GM12878 (cell line): Measurements from ENCODE around the gene AIRE. TPM values are rescaled to one million over a fixed set of nuclear protein-coding genes. Genes with fewer than 3 reads are reported as not detected.

Experiments used
- ATAC-seq: fragments of 200-7000 bp; cut with Tn5 transposase; 3 replicates; pipeline ENCODE4 v1.9.1; 2020; ENCODE audit warnings: mild to moderate bottlenecking, moderate library complexity
- BruUV-seq: library from RNA; stranded (reverse); fragments of 400-500 nt; replicated peaks from 2 replicates; lab custom pipeline; 2021; lab: Mats Ljungman, UMichigan
- CTCF ChIA-PET: fragments of 300-600 bp; sonication (Branson Sonifier 250); formaldehyde crosslinking; extraction: SDS; loops from one replicate; lab custom pipeline; 2021; ENCODE audit warnings: inconsistent platforms; lab: Yijun Ruan, JAX
- POLR2A ChIA-PET: fragments of 350-600 bp; formaldehyde crosslinking; extraction: SDS; loops from one replicate; lab custom pipeline; 2021; ENCODE audit warnings: inconsistent platforms; lab: Charles Lee
- RAD21 ChIA-PET: fragments of 300-600 bp; sonication (Branson Sonifier 250); formaldehyde crosslinking; loops from one replicate; lab custom pipeline; 2023; ENCODE audit warnings: antibody characterized with exemption; ENCODE audit not compliant: unreplicated experiment; lab: Charles Lee
- SMC1A ChIA-PET: fragments of 300-600 bp; sonication (Branson Sonifier 250); formaldehyde crosslinking; loops from one replicate; lab custom pipeline; 2023; ENCODE audit not compliant: unreplicated experiment, uncharacterized antibody; lab: Charles Lee
- DNase-seq: peaks from one replicate; pipeline ENCODE4 v3.0.0-alpha.2; 2011; ENCODE audit warnings: low read depth, low spot score
- FAIRE-seq: peaks from 3 replicates; lab custom pipeline; 2011; peaks lifted over from hg19 to GRCh38; lab: Jason Lieb, UNC
- H2AFZ ChIP-seq: 2 replicates; pipeline ENCODE4 v1.6.0; 2011; ENCODE audit warnings: low read depth, low read length, control low read depth; ENCODE audit not compliant: control insufficient read depth
- H3K27ac ChIP-seq: 2 replicates; pipeline ENCODE4 v1.5.1; 2011; ENCODE audit warnings: control low read depth; ENCODE audit not compliant: control insufficient read depth, insufficient read depth
- H3K27me3 ChIP-seq, 2 experiments: replicated peaks in 1 of 2; 2 replicates each; pipeline versions ENCODE4 v1.6.0 to v1.6.1; 2011; ENCODE audit warnings: low read length in 1 of 2; ENCODE audit not compliant: control insufficient read depth in 2 of 2, insufficient read depth in 2 of 2
- H3K36me3 ChIP-seq, 2 experiments: 2 replicates each; pipeline ENCODE4 v1.5.1; 2011; ENCODE audit warnings: low read length in 1 of 2; ENCODE audit not compliant: control insufficient read depth in 2 of 2, insufficient read depth in 2 of 2
- H3K4me1 ChIP-seq: 2 replicates; pipeline ENCODE4 v1.6.1; 2011; ENCODE audit warnings: mild to moderate bottlenecking, low read length, moderate library complexity, mixed read lengths; ENCODE audit not compliant: control insufficient read depth, insufficient read depth
- H3K4me2 ChIP-seq: 2 replicates; pipeline ENCODE4 v1.6.0; 2011; ENCODE audit warnings: control low read depth; ENCODE audit not compliant: control insufficient read depth, insufficient read depth
- H3K4me3 ChIP-seq: fragments of 200-600 bp; sonication (generic); 2 replicates; pipeline ENCODE4 v1.5.1; 2016
- H3K79me2 ChIP-seq: 2 replicates; pipeline ENCODE4 v1.6.0; 2011; ENCODE audit warnings: low read length; ENCODE audit not compliant: control insufficient read depth, insufficient read depth
- H3K9ac ChIP-seq: 2 replicates; pipeline ENCODE4 v1.8.0; 2011; ENCODE audit warnings: low read length, control low read depth, mixed read lengths; ENCODE audit not compliant: control insufficient read depth, insufficient read depth
- H3K9me3 ChIP-seq: replicated peaks from 3 replicates; pipeline ENCODE4 v1.5.1; 2011; ENCODE audit warnings: mild to moderate bottlenecking, low read length; ENCODE audit not compliant: control insufficient read depth, insufficient read depth
- H4K20me1 ChIP-seq: 2 replicates; pipeline ENCODE4 v1.6.0; 2011; ENCODE audit not compliant: control insufficient read depth, insufficient read depth
- ASH2L ChIP-seq: fragments of 300-600, 200-600 bp; sonication (generic); IDR thresholded peaks from 2 replicates; pipeline ENCODE4 v1.6.1; 2017; ENCODE audit warnings: low read depth, mild to moderate bottlenecking, borderline replicate concordance
- EZH2 ChIP-seq: IDR thresholded peaks from 2 replicates; pipeline ENCODE4 v1.6.1; 2012; ENCODE audit warnings: low read depth, mild to moderate bottlenecking, control low read depth, inconsistent platforms, low read length, borderline replicate concordance; ENCODE audit not compliant: control insufficient read depth
- FOXM1 ChIP-seq: IDR thresholded peaks from 2 replicates; pipeline ENCODE4 v1.6.1; 2012; ENCODE audit warnings: low read depth, mild to moderate bottlenecking, inconsistent platforms, low read length, moderate library complexity
- GABPA ChIP-seq: IDR thresholded peaks from 2 replicates; pipeline ENCODE4 v1.6.1; 2014; ENCODE audit warnings: antibody characterized with exemption, low read depth, mild to moderate bottlenecking, inconsistent platforms
- GATAD2B ChIP-seq: fragments of 450-650 bp; conservative IDR thresholded peaks from 2 replicates; pipeline ENCODE4 v1.6.1; 2017; ENCODE audit warnings: low read depth, mild to moderate bottlenecking, moderate library complexity
- HDAC2 ChIP-seq: fragments of 200-600 bp; sonication (generic); IDR thresholded peaks from 2 replicates; pipeline ENCODE4 v1.6.1; 2017
- MYB ChIP-seq: fragments of 150-350 bp; IDR thresholded peaks from 2 replicates; pipeline ENCODE4 v1.6.1; 2014; ENCODE audit warnings: mild to moderate bottlenecking, low read depth, low read length, borderline replicate concordance
- POLR2A ChIP-seq: IDR thresholded peaks from 2 replicates; pipeline ENCODE4 v1.6.1; 2011; ENCODE audit warnings: low read depth, mild to moderate bottlenecking, low read length
- WRNIP1 ChIP-seq: IDR thresholded peaks from 2 replicates; pipeline ENCODE4 v1.6.1; 2011; ENCODE audit warnings: low read depth, low read length, improper control_type of control experiment, borderline replicate concordance
- YY1 ChIP-seq: IDR thresholded peaks from 2 replicates; pipeline ENCODE4 v1.6.1; 2011; ENCODE audit warnings: low read depth, mild to moderate bottlenecking, low read length
- ZNF24 ChIP-seq: fragments of 450-650 bp; IDR thresholded peaks from 2 replicates; pipeline ENCODE4 v1.6.1; 2017; ENCODE audit warnings: antibody characterized with exemption, mild to moderate bottlenecking
- WGBS: methylation state at CpG from one replicate; pipeline ENCODE4 v1.1.6; 2016; ENCODE audit warnings: low lambda C conversion rate; ENCODE audit not compliant: insufficient replicate concordance, insufficient coverage; ENCODE audit errors: missing lambda C conversion rate; 5-methylcytosine and 5-hydroxymethylcytosine counted together
- in situ Hi-C: fragments of 300-500 bp; cut with MboI; formaldehyde crosslinking; loops from 9 replicates; pipeline ENCODE4 v1.14.3; 2018; ENCODE audit warnings: mixed read lengths
- intact Hi-C: fragments of 100-400 bp; cut with micrococcal nuclease; formaldehyde crosslinking; loops from one replicate; pipeline ENCODE4 v1.14.2; 2022; ENCODE audit not compliant: unreplicated experiment
- polyA plus RNA-seq, 11 experiments: library from polyadenylated mRNA; depleted of rRNA in 4 of 11; unstranded in 6 of 11; stranded (reverse) in 5 of 11; fragments of >200 nt; fragmentation: Nextera tagmentation in 4 of 11; fragmentation: Illumina TruSeq in 1 of 11; extraction: Ambion mirVana in 4 of 11; extraction: Trizol in 1 of 11; gene quantifications; 1 replicate in 1 of 11; 2 replicates in 10 of 11; pipeline versions ENCODE4 v1.2.1 to v1.2.3, GENCODE V29; 2011 to 2016; ENCODE audit warnings: inconsistent platforms in 2 of 11, missing spikeins in 2 of 11, low read depth in 1 of 11
- total RNA-seq, 4 experiments: library from RNA; depleted of rRNA in 3 of 4; stranded (reverse); fragments of >200 nt in 3 of 4; fragmentation: Illumina TruSeq in 1 of 4; extraction: Trizol in 1 of 4; gene quantifications; 2 replicates each; pipeline versions ENCODE4 v1.2.1 to v1.2.3, GENCODE V29; 2013 to 2021
- TF ChIP-seq, protein P1 (sequence below): fragments of 450-650 bp; conservative IDR thresholded peaks from 2 replicates; pipeline ENCODE4 v1.6.1; 2017; ENCODE audit warnings: mild to moderate bottlenecking, moderate library complexity
- TF ChIP-seq, protein P2 (sequence below): fragments of 450-650 bp; formaldehyde crosslinking; IDR thresholded peaks from 2 replicates; pipeline ENCODE4 v1.5.0; 2022; ENCODE audit warnings: mild to moderate bottlenecking, missing genetic modification characterization

AIRE gene
- total and polyA plus RNA-seq, 10 of the 15 experiments (the other 5 are each of a cell fraction or from before 2014, with no cell fraction given), result 0.05 to 0.10 TPM; not detected in 8

DNA sequence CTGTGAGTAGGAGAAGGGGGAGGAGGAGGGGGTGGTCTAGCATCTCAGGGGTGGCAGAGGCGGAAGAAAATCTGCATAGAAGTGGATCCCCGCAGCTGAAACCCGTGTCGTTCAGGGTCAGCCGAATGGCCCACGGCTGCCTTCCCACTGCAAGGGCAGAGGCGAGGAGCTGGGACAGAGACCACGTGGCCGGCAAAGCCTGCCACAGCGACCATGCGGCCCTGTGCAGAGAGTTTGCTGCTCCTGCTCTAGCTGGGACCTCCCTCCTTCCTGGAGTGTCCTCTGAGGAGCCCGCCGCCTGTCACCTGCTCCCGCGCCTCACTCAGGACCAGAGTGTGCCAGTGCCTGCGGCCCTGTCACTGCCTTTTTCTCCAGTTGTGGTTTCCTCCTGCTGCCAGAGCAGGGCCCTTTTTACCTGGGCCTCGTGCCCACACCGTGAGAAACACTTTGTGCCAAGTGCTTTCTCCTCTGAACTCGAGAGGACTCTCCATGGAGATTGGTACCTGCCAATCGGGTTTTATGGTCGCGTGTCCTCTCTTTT is 62.3 kb downstream of the AIRE start:
- H3K27me3 ChIP-seq, result no peaks in the 10 kb centered on the region; a peak in 1 of 4 replicates
- SMC1A ChIA-PET, result no interaction called here
- FAIRE-seq (no peak), DNase-seq (no peak), ATAC-seq (no peak)
- no peak overlapping the region for H3K9ac ChIP-seq
- H2AFZ ChIP-seq, result no peak overlapping the region
- WGBS, result 64% methylated on average over 22 of the region's 22 CpGs
- no peak overlapping the region for H3K4me2 ChIP-seq
- POLR2A ChIA-PET, result no interaction called here
- H3K27ac ChIP-seq, result no peak overlapping the region
- CTCF ChIA-PET, result no interaction called here
- RAD21 ChIA-PET, result no interaction called here
- H4K20me1 ChIP-seq, result no peaks in the 10 kb centered on the region
- TF ChIP-seq, protein P1, sequence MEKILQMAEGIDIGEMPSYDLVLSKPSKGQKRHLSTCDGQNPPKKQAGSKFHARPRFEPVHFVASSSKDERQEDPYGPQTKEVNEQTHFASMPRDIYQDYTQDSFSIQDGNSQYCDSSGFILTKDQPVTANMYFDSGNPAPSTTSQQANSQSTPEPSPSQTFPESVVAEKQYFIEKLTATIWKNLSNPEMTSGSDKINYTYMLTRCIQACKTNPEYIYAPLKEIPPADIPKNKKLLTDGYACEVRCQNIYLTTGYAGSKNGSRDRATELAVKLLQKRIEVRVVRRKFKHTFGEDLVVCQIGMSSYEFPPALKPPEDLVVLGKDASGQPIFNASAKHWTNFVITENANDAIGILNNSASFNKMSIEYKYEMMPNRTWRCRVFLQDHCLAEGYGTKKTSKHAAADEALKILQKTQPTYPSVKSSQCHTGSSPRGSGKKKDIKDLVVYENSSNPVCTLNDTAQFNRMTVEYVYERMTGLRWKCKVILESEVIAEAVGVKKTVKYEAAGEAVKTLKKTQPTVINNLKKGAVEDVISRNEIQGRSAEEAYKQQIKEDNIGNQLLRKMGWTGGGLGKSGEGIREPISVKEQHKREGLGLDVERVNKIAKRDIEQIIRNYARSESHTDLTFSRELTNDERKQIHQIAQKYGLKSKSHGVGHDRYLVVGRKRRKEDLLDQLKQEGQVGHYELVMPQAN, result no peak
- TF ChIP-seq MYB, result no peak
- TF ChIP-seq WRNIP1, result no peak
- no peak for TF ChIP-seq POLR2A
- no peak for TF ChIP-seq FOXM1
- no peak for TF ChIP-seq HDAC2
- no peak for TF ChIP-seq GABPA
- no peak for TF ChIP-seq ASH2L
- no peak for TF ChIP-seq GATAD2B
- no peak for TF ChIP-seq ZNF24
- TF ChIP-seq YY1, result no peak
- TF ChIP-seq, protein P2, sequence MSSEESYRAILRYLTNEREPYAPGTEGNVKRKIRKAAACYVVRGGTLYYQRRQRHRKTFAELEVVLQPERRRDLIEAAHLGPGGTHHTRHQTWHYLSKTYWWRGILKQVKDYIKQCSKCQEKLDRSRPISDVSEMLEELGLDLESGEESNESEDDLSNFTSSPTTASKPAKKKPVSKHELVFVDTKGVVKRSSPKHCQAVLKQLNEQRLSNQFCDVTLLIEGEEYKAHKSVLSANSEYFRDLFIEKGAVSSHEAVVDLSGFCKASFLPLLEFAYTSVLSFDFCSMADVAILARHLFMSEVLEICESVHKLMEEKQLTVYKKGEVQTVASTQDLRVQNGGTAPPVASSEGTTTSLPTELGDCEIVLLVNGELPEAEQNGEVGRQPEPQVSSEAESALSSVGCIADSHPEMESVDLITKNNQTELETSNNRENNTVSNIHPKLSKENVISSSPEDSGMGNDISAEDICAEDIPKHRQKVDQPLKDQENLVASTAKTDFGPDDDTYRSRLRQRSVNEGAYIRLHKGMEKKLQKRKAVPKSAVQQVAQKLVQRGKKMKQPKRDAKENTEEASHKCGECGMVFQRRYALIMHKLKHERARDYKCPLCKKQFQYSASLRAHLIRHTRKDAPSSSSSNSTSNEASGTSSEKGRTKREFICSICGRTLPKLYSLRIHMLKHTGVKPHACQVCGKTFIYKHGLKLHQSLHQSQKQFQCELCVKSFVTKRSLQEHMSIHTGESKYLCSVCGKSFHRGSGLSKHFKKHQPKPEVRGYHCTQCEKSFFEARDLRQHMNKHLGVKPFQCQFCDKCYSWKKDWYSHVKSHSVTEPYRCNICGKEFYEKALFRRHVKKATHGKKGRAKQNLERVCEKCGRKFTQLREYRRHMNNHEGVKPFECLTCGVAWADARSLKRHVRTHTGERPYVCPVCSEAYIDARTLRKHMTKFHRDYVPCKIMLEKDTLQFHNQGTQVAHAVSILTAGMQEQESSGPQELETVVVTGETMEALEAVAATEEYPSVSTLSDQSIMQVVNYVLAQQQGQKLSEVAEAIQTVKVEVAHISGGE, result no peak
- no peak for TF ChIP-seq EZH2
- in situ Hi-C loops, result no loop called here
- no peaks in the 10 kb centered on the region for H3K36me3 ChIP-seq
- H3K4me3 ChIP-seq, result no peak overlapping the region
- BruUV-seq, result no TSS peak
- H3K4me1 ChIP-seq, result peaks cover 6% of the 10 kb centered on the region
- H3K79me2 ChIP-seq, result no peaks in the 10 kb centered on the region
- H3K9me3 ChIP-seq, result no peaks in the 10 kb centered on the region
- intact Hi-C loops, result no loop called here
